Natural killer cell (primary cell): ENCODE data around the gene SPINT1. TPM values are rescaled to one million over a fixed set of nuclear protein-coding genes. Genes with fewer than 3 reads are reported as not detected.

Experiments
- ATAC-seq, 3 donors: fragments of 150-1000 bp in 2 of 3; fragments of 200-7000 bp in 1 of 3; cut with Tn5 transposase; 1 replicate in 1 of 3; 2 replicates in 2 of 3; pipeline ENCODE4 v1.10.0; 2021; ENCODE audit warnings: mild to moderate bottlenecking in 2 of 3, moderate library complexity in 2 of 3
- DNase-seq, 2 donors: peaks; one replicate each; pipeline versions ENCODE4 v3.0.0 to v3.0.0-alpha.2; 2013 to 2021; ENCODE audit warnings: mixed read lengths in 1 of 2
- H3K27ac ChIP-seq: one replicate; pipeline ENCODE4 v1.5.1; 2013; ENCODE audit warnings: mild to moderate bottlenecking, low read length
- H3K27me3 ChIP-seq: one replicate; pipeline ENCODE4 v1.6.1; 2013; ENCODE audit warnings: low read length; ENCODE audit not compliant: control insufficient read depth, insufficient read depth
- H3K36me3 ChIP-seq: one replicate; pipeline ENCODE4 v1.6.1; 2013; ENCODE audit warnings: low read length; ENCODE audit not compliant: control insufficient read depth, insufficient read depth
- H3K4me1 ChIP-seq: one replicate; pipeline ENCODE4 v1.6.1; 2013; ENCODE audit warnings: low read length; ENCODE audit not compliant: control insufficient read depth, insufficient read depth
- H3K4me3 ChIP-seq: one replicate; pipeline ENCODE4 v1.5.1; 2013; ENCODE audit warnings: low read length
- H3K9me3 ChIP-seq: one replicate; pipeline ENCODE4 v1.6.1; 2013; ENCODE audit warnings: low read length; ENCODE audit not compliant: control insufficient read depth, insufficient read depth
- H3K27ac Mint-ChIP-seq, 2 donors: one replicate each; pipeline ENCODE4 v1.8.0; 2022; ENCODE audit warnings: mild to moderate bottlenecking in 2 of 2, mixed read lengths in 2 of 2, moderate library complexity in 1 of 2
- H3K27me3 Mint-ChIP-seq, 2 donors: one replicate each; pipeline ENCODE4 v1.8.0; 2022; ENCODE audit warnings: low read depth in 2 of 2, mixed read lengths in 2 of 2
- H3K36me3 Mint-ChIP-seq: one replicate; pipeline ENCODE4 v1.8.0; 2022; ENCODE audit warnings: mixed read lengths
- H3K4me1 Mint-ChIP-seq, 2 donors: one replicate each; pipeline ENCODE4 v1.8.0; 2022; ENCODE audit warnings: mixed read lengths in 2 of 2
- H3K4me3 Mint-ChIP-seq: one replicate; pipeline ENCODE4 v1.8.0; 2022; ENCODE audit warnings: mild to moderate bottlenecking, moderate library complexity, mixed read lengths
- H3K9me3 Mint-ChIP-seq, 2 donors: one replicate each; pipeline ENCODE4 v1.8.0; 2022; ENCODE audit warnings: mixed read lengths in 2 of 2
- WGBS: methylation state at CpG from one replicate; pipeline ENCODE4 v1.1.7; 2013; ENCODE audit warnings: missing lambda C conversion rate; ENCODE audit not compliant: insufficient coverage; 5-methylcytosine and 5-hydroxymethylcytosine counted together
- intact Hi-C: fragments of 100-400 bp; cut with micrococcal nuclease; formaldehyde crosslinking; loops from one replicate; pipeline ENCODE4 v1.14.2; 2022
- total RNA-seq, 4 donors: library from RNA; stranded (reverse); fragments of 120-200 nt in 1 of 4; gene quantifications; one replicate each; pipeline versions ENCODE4 v1.2.3 to v1.2.4, GENCODE V29; 2013 to 2022
- TF ChIP-seq, protein P1 (sequence below): fragments of 200-600 bp; IDR thresholded peaks from one replicate; pipeline ENCODE4 v1.8.0; 2022; ENCODE audit warnings: antibody characterized with exemption

Gene SPINT1
- total RNA-seq, 3 donors from 2014 or later (not counting 1 experiment from before 2014, with no cell fraction given), result 0.41 to 3.1 (median 1.7) TPM

DNA sequence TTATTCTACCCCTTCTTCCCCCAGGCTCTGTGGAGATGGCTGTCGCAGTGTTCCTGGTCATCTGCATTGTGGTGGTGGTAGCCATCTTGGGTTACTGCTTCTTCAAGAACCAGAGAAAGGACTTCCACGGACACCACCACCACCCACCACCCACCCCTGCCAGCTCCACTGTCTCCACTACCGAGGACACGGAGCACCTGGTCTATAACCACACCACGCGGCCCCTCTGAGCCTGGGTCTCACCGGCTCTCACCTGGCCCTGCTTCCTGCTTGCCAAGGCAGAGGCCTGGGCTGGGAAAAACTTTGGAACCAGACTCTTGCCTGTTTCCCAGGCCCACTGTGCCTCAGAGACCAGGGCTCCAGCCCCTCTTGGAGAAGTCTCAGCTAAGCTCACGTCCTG, 12.9 kb downstream of the SPINT1 start:
- Mint-ChIP-seq H3K27me3 (peaks cover 11 to 13% of the 10 kb centered on the region in 2 donors), H3K36me3 (no peaks in the 10 kb centered on the region), H3K4me1 (peaks cover 0 to 6% of the 10 kb centered on the region in 2 donors), H3K9me3 (no peaks in the 10 kb centered on the region), H3K4me3 (no peak overlapping the region), H3K27ac (no peak overlapping the region)
- H3K4me1 ChIP-seq, result peaks cover 14% of the 10 kb centered on the region
- H3K9me3 ChIP-seq, result no peaks in the 10 kb centered on the region
- no peaks in the 10 kb centered on the region for H3K27me3 ChIP-seq
- H3K4me3 ChIP-seq, result no peak overlapping the region
- no peaks in the 10 kb centered on the region for H3K36me3 ChIP-seq
- ATAC-seq, result no peak
- WGBS, result 80% methylated on average over 7 of the region's 8 CpGs
- DNase-seq, result no peak
- TF ChIP-seq, protein P1, sequence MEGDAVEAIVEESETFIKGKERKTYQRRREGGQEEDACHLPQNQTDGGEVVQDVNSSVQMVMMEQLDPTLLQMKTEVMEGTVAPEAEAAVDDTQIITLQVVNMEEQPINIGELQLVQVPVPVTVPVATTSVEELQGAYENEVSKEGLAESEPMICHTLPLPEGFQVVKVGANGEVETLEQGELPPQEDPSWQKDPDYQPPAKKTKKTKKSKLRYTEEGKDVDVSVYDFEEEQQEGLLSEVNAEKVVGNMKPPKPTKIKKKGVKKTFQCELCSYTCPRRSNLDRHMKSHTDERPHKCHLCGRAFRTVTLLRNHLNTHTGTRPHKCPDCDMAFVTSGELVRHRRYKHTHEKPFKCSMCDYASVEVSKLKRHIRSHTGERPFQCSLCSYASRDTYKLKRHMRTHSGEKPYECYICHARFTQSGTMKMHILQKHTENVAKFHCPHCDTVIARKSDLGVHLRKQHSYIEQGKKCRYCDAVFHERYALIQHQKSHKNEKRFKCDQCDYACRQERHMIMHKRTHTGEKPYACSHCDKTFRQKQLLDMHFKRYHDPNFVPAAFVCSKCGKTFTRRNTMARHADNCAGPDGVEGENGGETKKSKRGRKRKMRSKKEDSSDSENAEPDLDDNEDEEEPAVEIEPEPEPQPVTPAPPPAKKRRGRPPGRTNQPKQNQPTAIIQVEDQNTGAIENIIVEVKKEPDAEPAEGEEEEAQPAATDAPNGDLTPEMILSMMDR, result no peak
- H3K27ac ChIP-seq, result no peak overlapping the region
- intact Hi-C loops, result loop anchor here (1.0 to 5.0 kb wide), 3 partner anchors 38 to 326 kb away; partner anchors contain the start of gene VPS18

DNA sequence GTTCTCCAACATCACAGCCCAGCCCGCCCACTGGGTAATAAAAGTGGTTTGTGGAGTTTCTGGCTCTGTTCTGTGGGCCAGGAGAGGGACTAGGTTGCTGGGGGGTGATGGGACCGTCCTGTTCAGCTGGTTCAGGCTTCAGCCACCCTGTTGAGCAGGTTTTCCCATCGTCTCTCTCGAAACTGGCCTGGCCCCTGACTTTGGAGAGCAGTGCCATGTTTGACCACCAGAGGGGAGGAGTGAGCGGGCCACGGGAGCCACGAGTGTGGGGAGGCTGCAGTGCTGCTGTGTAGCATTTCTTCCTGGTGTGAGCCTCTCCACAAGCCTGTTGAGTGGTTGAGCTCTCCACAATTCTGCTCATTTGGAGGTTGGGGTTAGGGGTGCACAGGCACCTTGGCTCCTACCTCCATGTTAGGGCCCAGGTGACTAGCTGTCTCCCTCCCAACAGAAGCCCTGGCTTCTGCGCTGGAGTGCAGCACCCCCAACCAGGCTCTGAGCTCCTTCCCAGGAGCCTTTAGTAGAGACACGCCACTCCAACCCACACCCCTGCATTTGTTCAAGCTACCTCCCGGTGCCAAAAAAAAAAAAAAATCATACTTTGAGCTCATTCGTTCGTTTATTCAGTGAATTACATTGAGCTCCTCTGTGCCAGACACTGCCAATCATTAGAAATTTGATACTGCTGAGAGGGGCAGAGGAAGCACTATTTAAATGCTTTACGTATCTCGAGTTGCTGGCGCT, 13.9 kb downstream of the SPINT1 start:
- Mint-ChIP-seq H3K4me1 (peaks cover 0 to 6% of the 10 kb centered on the region in 2 donors), H3K4me3 (no peak overlapping the region), H3K9me3 (no peaks in the 10 kb centered on the region), H3K36me3 (no peaks in the 10 kb centered on the region), H3K27ac (peak overlapping the region in 1 of 2 donors; percentile 44), H3K27me3 (peaks cover 11 to 15% of the 10 kb centered on the region in 2 donors)
- DNase-seq (peak; percentile 76 to 87), ATAC-seq (peak; percentile 91 to 99 (median 94))
- WGBS, result 52% methylated on average over 14 of the region's 15 CpGs
- Histone ChIP-seq H3K4me3 (no peak overlapping the region), H3K27me3 (no peaks in the 10 kb centered on the region), H3K27ac (no peak overlapping the region), H3K36me3 (no peaks in the 10 kb centered on the region), H3K9me3 (no peaks in the 10 kb centered on the region), H3K4me1 (peaks cover 18% of the 10 kb centered on the region)
- TF ChIP-seq, protein P1, result peak; percentile 84
- intact Hi-C loops, result loop anchor here (1.0 to 5.0 kb wide), 3 partner anchors 37 to 325 kb away; partner anchors contain the start of gene VPS18

DNA sequence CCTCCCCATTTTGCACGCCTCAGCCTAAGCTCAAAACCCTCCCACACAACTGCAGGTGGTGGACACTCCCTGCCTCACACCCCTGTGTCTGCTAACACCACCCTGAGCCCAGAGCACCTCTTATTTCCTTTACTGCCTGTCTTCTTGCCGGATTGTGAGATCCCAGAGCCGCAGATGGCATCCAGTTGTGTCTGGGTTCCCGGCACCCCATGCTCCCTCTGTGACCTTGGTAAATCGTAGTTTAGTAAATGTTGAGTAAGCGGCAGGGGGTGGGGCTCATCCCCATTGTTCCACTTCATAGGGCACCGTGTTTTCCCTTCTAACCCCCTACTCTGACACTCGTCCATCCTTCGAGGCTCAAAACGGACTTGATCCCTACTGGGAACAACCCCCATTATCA, 14.9 kb downstream of the SPINT1 start:
- no peak overlapping the region for H3K27ac ChIP-seq
- WGBS, result 92% methylated on average over 10 of the region's 10 CpGs
- no peak overlapping the region for H3K4me3 ChIP-seq
- TF ChIP-seq, protein P1, result no peak
- H3K27me3 ChIP-seq, result no peaks in the 10 kb centered on the region
- Mint-ChIP-seq H3K36me3 (no peaks in the 10 kb centered on the region), H3K27ac (no peak overlapping the region), H3K4me3 (no peak overlapping the region), H3K27me3 (peaks cover 11 to 17% of the 10 kb centered on the region in 2 donors), H3K9me3 (no peaks in the 10 kb centered on the region), H3K4me1 (peaks cover 0 to 6% of the 10 kb centered on the region in 2 donors)
- H3K4me1 ChIP-seq, result peaks cover 18% of the 10 kb centered on the region
- no peak for DNase-seq
- intact Hi-C loops, result loop anchor here (5.0 kb wide), 2 partner anchors 164 to 324 kb away; no protein-coding TSS in a partner anchor
- no peak for ATAC-seq
- H3K9me3 ChIP-seq, result no peaks in the 10 kb centered on the region
- no peaks in the 10 kb centered on the region for H3K36me3 ChIP-seq
